ENCODE results near the gene ALK.

The ALK gene

DNA sequence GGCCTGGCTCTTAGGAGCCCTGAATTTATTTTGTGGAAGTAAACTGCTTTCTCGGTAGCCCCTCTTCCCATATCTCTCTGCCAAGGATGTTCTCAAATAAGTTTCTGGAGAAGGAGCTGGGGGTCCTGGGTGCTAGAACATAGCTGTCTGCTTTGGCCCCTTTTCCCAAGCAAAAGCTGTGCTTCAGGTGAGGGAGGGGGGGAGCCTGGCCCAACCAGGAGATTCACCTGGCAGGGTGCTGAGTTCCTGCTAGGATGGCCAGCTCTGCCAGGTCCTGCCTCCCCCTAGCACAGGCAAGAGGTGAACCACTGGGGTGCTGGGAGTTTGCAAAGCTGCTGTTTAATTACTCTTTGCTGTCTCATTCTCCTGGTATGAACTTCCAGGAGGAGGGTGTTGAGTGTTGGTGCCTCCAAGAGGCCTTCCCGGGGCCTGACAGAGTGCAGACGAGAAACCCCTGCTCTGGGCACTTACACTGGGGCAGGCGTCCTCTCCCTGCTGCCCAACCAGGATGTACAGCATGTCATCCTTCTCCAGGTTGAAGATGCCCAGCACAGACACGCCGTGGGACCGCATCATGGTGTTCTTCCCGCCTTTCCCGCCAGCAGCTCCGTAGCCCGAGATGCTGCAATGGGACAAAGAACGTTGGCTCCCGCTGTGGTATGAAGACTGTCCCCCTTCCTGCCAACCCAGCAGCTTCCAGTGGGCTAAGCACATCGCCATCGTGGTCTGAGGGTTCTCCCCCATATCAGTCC, 682.0 kb downstream of the ALK start:
- no peak for DNase-seq

DNA sequence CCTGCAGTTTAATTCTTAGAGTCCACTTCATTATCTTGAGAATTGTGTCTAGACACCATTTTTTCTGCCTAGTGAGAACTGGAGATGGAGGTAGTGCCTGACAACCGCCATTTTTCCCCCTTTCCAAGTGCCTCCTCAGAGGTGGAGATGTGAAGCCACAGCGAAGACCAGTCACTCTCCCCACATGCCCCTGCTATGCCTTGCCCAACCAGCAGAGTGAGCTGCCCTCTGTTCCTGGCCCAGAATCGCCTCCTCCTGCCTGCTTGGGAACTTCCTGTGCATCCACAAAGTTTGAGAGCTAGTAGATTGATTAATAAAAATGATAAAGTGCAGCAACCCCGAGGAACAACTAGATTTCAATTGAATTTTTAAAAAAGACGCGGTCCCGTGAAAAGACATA, 682.9 kb downstream of the ALK start:
- DNase-seq, result no peak

DNA sequence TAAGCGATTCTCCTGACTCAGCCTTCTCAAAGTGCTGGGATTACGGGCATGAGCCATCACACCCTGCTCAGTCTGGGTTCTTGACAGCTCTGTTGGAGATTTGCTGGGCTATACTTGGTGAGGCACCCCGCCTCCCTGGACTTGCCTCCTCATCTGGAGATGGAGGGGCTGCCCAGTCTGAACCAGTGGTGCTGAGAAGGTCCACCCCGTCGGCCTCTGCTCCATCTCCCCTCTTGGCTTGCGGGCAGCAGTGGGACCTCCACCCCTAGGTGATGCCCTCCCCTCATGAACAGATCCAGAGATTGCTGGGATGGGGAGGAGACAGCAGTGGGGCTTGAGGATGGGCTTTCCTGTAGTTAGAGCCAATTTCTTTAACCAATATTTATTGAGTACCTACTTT, 685.3 kb downstream of the ALK start:
- DNase-seq, result no peak

DNA sequence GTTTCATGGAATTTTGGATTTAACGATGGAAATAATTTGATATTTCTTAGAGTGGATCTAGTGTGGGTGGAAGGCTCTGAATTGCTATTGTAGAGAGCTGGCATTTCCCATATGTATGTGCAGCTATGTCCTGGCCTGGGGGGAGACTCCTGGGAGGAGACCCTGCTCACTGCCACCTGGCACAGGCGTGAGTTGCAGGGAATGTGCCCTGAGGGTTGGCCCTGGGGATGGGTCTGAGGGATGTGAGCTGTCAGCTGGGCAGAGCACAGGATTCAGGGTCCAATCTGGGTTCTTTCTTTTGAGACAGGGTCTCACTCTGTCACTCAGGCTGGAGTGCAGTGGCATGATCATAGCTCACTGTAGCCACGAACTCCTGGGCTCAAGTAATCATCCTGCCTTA, 686.0 kb downstream of the ALK start:
- no peak for DNase-seq

DNA sequence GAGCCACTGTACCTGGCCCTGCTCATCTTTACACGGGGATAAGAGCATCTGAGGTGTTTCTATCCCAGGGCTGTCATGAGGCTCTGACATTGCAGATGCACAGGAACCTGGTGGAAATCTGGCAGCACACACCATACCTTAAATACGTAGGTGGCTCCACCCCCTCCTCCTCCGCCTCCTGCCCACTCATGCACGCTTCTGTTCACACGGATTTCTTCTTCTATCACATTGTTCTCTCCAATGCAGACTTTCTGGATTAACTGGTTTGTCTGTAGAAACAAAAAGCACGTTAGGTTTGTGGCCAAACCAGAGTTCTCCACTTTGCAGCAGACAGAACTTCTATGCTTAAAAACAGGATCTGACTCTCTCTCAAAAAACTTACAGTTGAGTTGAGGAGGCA, 688.0 kb downstream of the ALK start:
- no peak for DNase-seq

DNA sequence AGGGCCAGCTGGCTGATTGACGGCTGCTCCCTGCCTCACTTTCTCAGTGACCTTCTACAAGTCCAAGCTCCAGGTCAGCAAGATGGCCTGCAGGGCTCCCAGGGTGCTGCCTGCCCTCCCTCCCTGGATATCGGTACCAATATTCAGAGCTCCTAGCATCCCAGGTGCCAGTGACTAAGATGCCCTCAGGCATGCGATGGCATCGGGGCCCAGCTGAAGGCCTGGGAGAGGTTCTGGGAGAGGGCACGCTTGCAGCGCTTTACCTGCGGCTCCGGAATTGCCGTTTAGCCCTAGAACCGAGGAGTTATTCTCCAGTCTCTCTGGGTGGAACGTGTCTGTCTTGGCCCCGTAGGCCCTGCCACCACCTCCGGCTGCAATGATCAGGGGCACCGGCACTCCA, 689.3 kb downstream of the ALK start:
- no peak for DNase-seq

DNA sequence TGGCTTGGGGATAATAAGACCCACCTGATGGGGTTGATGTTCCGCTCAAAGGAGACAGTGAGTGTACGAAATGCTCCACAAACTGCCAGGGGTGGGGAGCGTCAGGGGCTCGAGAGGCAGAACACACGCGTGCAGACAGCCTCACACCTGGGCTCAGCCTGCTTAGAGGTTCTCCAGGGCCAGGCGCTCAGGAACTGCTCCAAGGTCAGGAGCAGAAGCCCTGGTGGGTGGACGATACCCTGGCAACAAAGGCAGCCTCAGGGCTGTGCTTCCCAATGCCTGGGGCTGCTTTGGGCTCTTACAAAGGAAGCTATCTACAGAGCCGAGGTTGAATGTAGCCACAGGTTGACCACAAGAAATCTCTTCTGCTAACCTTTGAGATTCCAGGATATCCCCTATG, 691.7 kb downstream of the ALK start:
- DNase-seq, result no peak

DNA sequence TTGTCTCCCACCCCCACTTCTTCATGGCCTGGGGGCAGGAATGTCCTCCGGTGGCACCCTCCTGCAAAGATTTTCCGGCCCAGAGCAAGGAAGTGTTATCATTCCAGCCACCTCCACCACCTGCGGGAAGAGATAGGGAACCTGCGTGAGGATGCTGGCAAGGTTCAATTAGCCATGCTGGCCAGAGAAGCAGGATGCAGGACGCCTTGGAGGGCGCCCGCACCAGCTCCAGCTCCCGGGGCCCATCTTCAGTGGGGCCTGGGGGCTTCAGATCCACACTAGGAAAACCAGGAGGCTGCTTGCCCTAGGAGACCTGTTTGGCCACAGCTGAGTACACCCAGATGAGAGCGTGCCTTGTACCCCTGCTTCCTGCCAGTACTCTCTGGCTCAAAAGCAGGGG, 692.4 kb downstream of the ALK start:
- DNase-seq, result no peak

DNA sequence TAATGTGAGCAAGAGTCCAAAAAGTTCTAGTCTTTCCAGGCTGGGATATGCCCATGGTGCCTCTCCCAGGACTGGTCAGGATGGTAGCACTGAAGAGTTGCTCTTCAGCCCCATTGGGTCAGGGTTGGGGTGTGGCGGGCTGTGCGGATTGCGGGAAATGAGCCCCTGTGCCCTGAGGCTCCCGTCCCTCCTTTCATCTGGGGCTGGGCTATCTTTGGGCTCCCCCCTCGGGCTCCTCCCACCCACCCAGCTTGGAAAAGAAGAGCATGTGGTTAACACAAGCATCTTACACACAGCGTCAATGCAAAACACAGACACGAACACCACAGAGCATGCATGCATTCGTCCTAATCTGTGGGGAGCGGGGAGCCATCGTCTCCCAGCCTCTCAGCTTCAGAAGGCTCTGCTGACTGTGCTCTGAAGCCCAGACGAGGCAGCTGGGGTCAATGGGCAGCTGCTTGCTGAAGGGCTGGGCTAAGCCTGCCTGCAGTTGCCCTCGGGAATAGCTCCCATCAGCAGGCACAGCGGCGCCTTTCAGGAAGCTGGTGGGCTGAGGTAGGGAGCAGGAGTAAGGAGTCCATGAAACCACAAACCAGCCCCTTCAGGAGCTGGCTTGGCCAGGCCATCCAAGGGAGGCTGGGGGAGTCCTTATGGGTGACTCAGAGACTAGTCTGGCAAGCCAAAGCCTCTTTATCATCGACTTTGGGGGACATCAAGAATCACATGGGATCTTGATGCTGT, 693.3 kb downstream of the ALK start:
- no peak for DNase-seq

DNA sequence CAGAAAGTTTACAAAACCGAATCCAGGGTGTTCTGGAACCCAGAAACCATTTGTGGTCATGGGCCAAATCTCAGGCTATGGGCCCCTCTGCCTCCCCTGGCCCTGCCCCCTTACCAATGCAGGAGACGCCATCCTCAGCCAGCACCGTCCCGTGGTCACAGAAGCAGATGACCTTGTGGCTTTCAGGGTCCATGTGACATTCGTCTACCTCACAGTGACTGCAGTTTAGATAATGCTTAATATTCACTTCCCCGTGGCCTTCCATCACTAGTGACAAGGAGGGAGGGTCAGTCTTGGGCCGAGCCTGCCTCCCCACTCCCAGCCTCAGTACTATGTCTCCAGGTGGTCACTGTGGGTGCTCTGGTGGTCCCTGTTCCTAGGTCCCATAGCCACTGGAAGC, 694.6 kb downstream of the ALK start:
- DNase-seq, result no peak

DNA sequence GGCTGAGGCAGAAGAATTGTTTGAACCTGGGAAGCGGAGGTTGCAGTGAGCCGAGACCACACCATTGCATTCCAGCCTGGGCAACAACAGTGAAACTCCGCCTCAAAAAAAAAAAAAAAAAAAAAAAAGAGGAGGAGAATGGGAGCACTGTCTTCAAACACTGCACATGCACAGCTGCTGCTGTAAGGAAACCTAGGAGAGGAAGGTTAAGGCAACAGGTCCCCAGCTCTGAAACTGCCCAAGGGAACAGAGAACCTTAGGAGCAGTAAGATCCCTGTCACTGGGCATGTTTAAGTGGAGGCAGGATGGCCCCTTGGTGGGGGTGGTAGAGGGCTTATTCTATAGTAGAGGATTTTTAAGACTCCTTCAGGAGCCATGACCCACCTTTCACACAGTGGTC, 695.0 kb downstream of the ALK start:
- DNase-seq, result no peak

DNA sequence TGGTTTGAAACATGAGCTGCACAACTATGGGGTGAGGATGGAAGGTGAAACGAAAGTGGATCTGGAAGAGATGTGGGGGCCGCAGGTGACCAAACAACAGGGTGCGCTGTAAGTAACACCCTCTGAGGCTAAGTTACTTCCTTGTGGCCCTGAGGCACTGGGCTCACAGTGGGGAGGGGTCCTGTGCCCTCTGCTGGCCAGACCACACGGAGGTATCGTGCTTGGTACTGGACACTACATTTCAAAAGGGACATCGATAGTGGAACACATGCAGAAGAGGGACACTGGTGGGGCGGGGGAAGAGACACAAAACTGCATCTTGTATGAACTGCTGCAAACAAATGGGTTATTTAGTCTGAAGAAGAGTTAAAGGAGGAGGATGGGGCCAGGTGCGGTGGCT, 695.6 kb downstream of the ALK start:
- DNase-seq, result no peak

DNA sequence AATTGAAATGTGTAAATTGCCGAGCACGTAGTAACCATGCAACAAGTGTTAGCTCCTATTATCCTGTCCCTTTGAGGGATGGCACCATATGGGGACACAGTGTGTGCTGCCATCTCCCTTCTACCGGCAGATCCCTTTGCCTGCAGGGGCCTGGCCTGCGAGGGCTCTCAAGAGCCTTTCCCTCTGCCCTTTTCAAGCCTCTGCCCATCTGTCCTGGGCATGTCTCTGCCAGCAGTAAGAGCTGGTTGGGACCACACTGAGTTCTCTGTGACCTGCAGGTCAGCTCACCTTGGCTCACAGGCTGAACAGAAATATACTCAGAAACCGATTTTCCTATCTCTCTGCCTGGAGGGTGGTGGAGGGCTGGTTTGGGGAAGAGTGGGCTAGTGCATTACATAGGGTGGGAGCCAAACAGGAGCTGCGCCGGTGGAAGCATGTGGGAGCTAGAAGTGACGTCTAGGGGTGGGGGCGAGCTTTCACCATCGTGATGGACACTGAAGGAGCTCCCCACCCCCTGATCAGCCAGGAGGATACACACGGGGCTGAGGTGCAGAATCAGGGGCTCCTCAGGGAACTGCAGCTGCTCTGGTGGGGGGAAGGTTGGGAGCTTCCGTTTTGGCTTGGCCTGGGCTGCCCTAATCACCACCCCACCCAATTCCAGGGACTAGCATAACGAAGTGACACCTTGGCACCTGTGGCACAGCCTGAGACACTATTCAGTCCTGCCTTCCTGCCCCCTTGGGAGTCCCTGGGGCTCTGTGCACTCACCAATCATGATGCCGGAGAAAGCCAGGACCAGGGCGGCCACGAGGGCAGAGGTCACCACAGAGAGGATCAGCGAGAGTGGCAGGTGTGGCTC, 696.5 kb downstream of the ALK start:
- no peak for DNase-seq

DNA sequence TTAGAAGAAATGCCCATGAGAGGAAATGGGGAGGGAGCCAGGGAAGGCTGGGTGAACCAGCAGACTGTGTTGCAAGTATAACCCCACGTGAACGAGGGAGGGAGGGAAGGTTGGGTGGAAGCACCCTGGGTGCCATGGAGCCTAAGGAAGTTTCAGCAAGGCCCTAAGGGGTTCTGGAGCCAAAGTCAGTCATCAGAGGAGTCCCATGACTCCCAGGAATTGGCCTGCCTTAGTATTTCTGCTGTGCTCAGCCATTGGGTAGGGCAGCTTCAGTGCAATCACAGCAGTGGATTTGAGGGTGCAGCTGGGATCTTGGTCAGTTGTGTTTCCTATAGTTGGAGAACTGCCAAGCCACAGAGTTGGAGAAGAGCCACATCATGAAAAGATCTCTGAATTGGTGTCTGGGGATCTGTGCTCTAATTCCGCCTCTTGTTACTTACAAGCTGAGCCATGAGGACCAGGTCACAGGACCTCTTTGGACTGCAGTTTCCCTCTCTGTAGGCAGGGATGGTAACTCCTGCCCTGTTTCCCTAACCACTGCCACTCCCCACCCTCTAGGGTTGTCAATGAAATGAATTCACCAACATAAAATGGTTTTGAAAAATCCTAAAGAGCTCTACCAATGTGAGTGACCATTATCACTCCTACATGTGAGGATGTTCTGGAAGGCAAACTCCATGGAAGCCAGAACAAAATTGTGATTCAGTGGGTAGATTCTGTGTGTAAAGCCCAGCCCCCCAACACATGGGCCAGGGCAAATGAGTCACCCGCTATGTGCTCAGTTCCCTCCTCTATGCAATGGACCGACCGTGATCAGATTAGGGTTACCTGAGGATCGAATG, 697.3 kb downstream of the ALK start:
- DNase-seq, result no peak

DNA sequence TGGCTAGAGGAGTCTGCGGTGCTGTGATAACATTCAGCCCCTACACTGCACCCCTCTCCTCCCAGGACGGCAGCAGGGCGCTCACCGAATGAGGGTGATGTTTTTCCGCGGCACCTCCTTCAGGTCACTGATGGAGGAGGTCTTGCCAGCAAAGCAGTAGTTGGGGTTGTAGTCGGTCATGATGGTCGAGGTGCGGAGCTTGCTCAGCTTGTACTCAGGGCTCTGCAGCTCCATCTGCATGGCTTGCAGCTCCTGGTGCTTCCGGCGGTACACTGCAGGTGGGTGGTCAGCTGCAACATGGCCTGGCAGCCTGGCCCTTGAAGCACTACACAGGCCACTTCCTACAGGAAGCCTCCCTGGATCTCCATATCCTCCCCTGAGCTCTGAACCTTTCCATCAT, 698.1 kb downstream of the ALK start:
- no peak for DNase-seq

DNA sequence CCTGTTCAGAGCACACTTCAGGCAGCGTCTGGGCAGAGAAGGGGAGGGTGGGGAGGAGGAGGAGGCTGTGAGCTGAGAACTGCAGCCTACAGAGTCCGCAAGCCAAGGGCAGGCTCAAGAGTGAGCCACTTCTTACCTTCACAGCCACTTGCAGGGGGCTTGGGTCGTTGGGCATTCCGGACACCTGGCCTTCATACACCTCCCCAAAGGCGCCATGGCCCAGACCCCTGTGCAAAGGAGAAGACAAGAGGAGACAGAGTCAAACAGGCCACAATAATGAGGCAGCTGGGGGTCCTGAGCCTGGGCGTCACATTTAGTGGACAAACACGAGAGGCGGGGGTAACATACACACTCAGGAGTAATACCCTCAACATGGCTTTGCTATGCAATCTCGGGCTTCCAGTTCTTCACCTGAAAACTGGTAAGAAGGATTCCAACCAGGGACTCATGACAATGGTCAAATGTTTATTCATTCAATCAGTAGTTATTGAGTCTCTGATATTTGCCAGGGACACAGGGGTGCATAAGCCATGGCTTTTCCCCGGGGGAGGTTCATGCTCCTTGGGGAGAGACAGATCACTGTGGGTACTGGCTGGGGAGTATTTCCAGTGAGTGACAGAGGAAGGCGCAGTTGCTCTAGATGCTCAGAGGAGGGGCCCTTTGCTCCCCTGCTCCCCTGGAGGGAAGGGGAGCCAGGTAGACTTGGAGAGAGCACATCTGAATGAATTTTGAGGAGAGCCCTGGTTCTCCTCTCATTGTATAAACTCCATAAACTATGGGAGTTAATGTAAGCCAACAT, 698.8 kb downstream of the ALK start:
- no peak for DNase-seq

DNA sequence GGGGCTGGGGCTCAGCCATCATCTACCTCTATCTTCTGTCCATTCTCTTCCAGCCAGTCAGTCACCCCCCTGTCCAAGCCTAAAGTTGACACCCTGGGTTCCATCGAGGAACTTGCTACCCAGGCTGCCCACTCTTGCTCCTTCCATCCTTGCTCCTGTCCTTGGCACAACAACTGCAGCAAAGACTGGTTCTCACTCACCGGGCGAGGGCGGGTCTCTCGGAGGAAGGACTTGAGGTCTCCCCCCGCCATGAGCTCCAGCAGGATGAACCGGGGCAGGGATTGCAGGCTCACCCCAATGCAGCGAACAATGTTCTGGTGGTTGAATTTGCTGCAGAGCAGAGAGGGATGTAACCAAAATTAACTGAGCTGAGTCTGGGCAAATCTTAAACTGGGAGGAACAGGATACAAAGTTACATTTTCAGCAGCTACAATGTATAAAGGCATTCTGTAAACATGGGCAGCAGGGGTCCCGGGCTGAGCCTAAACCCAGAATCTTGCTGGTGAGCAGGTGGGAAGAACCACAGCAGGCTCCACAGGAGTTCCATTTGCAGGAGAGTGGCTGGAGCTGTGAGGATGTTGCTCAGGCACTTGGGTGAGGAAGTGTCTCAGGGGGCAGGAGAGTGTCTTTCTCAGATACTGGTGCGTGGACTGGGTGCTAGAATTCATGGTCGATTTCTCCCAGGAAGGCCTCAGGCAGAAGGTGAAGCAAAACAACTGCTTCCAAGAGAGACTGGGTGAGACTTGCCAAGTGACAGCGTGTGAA, 700.7 kb downstream of the ALK start:
- DNase-seq, result no peak

DNA sequence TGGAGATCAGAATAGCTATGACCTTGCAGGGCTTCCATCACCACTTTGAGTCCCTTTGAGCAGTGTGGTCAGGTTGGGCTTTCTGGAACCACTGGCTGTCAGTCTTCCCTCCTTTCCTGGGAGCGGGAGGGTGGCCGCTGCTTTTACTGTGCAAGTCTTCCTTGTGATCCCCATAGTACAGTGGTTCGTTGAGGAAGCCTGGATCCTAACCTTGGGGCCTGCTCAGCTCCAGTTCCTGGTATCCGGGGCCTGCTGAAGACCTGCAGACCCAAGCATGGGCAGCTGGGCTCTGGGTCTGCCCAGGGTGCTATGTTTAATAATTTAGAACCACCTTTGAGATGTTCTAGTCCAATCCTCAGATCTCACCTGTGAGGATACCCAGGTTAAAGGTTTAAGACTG, 702.0 kb downstream of the ALK start:
- DNase-seq, result no peak

DNA sequence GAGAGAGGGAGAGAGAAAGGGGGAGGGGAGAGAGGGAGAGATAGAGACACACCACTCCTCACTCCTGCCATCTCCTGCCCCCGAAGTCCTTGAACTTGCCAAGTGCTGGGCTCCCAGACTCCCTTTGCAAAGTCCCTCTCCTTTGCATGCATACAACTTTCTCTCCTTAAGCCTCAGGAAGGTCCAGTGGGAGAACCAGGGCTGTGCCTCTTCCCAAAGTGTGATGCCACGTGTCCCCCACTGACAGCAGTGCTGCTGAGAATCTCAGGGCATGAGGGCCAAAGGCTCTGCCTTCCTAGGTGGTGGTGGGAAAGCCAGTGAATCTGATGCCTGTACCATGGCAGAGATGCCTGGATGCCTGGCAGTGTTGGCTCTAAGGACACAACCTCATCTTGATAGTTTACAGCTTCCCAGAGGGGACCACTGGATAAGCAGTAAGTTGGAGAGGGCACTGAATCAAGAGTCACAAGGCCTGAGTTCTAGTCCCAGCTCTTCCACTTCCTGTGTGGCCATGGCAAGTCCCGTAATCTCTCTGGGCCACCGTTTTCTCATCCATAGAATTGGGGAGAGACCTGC, 702.7 kb downstream of the ALK start:
- DNase-seq, result no peak

DNA sequence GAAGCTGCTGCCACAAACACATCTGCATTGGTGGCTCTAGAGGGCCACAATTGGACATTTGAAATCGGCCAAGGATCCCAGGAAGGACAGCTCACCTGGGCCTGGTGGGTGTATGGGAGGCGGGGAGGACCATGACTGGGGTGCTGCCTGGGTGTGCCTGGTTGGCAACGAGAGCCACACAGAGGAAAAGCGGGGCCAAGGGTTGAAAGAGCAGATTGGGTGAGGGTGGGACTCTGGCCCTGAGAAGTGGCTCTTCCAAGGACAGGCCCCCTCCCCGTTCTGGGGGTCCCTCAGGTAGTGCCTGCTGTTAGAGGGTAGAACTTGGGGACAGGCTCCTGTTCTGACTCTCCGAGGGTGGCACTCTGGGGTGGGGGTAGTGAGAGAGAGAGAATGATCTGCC, 703.3 kb downstream of the ALK start:
- DNase-seq, result no peak

DNA sequence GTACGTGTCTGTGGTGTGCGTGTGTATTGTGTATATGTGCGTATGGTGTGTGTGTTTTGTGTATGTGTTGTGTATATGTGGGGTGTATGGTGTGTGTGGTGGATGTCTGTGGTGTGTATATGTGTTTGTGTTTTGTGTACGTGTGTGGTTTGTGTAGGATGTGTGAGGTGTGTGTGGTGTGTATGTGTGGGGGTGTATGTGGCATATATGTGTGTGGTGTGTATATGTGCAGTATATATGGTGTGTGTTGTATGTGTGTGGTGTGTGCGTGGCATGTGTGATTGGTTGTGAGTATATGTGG, 704.8 kb downstream of the ALK start:
- DNase-seq, result no peak

Measured in T-helper 1 cell (primary cell).